ENCODE measurements around the gene TRIOBP.
A peak's percentile ranks its signal among the peaks of the same experiment; 100 is the strongest.
"Not testable (repeated sequence)": the region's sequence is repeated elsewhere in the genome, so short reads cannot be mapped to it uniquely, and the experiment has no call there.

The TRIOBP gene

GRCh38 chr22:37694131-37694530 is 2.7 kb upstream of the TRIOBP start:
- DNase-seq: not testable (repeated sequence)

GRCh38 chr22:37696260-37696656 is 590 bp upstream of the TRIOBP start:
- DNase-seq: not testable (repeated sequence)

- DNase-seq: no peak
Measured at GRCh38 chr22:37697538-37697835, 639 bp downstream of the TRIOBP start.

GRCh38 chr22:37701141-37701786 is 4.4 kb downstream of the TRIOBP start:
- peak in 1 of 2 donors; percentile 26 for DNase-seq

GRCh38 chr22:37703906-37704305 is 7.1 kb downstream of the TRIOBP start:
- DNase-seq: no peak

GRCh38 chr22:37704645-37705044 is 7.8 kb downstream of the TRIOBP start:
- DNase-seq: no peak

GRCh38 chr22:37705205-37705604 is 8.4 kb downstream of the TRIOBP start:
- DNase-seq: no peak

GRCh38 chr22:37708580-37709444 is 12.0 kb downstream of the TRIOBP start:
- peak in 1 of 2 donors; percentile 31 for DNase-seq

GRCh38 chr22:37709445-37709765 is 12.6 kb downstream of the TRIOBP start:
- no peak for DNase-seq

GRCh38 chr22:37710675-37711074 is 13.8 kb downstream of the TRIOBP start:
- DNase-seq: no peak

- DNase-seq: no peak
Measured at GRCh38 chr22:37711490-37711889, 14.6 kb downstream of the TRIOBP start.

- no peak for DNase-seq
Measured at GRCh38 chr22:37713761-37714160, 16.9 kb downstream of the TRIOBP start.

GRCh38 chr22:37714634-37715033 is 17.8 kb downstream of the TRIOBP start:
- DNase-seq: no peak

GRCh38 chr22:37715760-37716159 is 18.9 kb downstream of the TRIOBP start:
- no peak for DNase-seq

- no peak for DNase-seq
Measured at GRCh38 chr22:37716708-37717107, 19.9 kb downstream of the TRIOBP start.

- DNase-seq: not testable (repeated sequence)
Measured at GRCh38 chr22:37717235-37717634, 20.4 kb downstream of the TRIOBP start.

- DNase-seq: not testable (repeated sequence)
Measured at GRCh38 chr22:37717746-37718305, 21.0 kb downstream of the TRIOBP start.

- DNase-seq: no peak
Measured at GRCh38 chr22:37725551-37726240, 28.8 kb downstream of the TRIOBP start.

GRCh38 chr22:37726241-37726887 is 29.5 kb downstream of the TRIOBP start:
- no peak for DNase-seq

GRCh38 chr22:37728620-37729019 is 31.8 kb downstream of the TRIOBP start:
- no peak for DNase-seq

GRCh38 chr22:37731804-37732471 is 35.1 kb downstream of the TRIOBP start:
- no peak for DNase-seq

Measured in hippocampal formation (tissue), 2 donors.